H9 (cell line): ENCODE results near the gene STPG3. TPM values are rescaled to one million over a fixed set of nuclear protein-coding genes. Genes with fewer than 3 reads are reported as not detected.

ENCODE experiments used
- DNase-seq: peaks from one replicate; pipeline ENCODE4 v3.0.0-alpha.2; 2017
- H2AFZ ChIP-seq: one replicate; pipeline ENCODE4 v1.6.1; 2013; ENCODE audit warnings: mild to moderate bottlenecking, low read length, control low read depth, moderate library complexity
- H2AK5ac ChIP-seq: 2 replicates; pipeline ENCODE4 v1.6.1; 2013; ENCODE audit warnings: low read length, control low read depth, mixed read lengths; ENCODE audit not compliant: insufficient read length
- H2BK120ac ChIP-seq: one replicate; pipeline ENCODE4 v1.6.1; 2013; ENCODE audit warnings: low read depth, mild to moderate bottlenecking, low read length, control low read depth, inconsistent platforms; ENCODE audit not compliant: poor library complexity, severe bottlenecking
- H2BK12ac ChIP-seq: 2 replicates; pipeline ENCODE4 v1.6.1; 2013; ENCODE audit warnings: low read length, control low read depth, mixed read lengths, low read depth; ENCODE audit not compliant: insufficient read length
- H2BK15ac ChIP-seq: 2 replicates; pipeline ENCODE4 v1.6.1; 2013; ENCODE audit warnings: low read depth, low read length, control low read depth
- H2BK20ac ChIP-seq: one replicate; pipeline ENCODE4 v1.6.1; 2013; ENCODE audit warnings: low read depth, mild to moderate bottlenecking, low read length, control low read depth, inconsistent platforms; ENCODE audit not compliant: poor library complexity, severe bottlenecking
- H2BK5ac ChIP-seq: 2 replicates; pipeline ENCODE4 v1.6.1; 2013; ENCODE audit warnings: low read length, control low read depth, mixed read lengths; ENCODE audit not compliant: insufficient read length
- H3K14ac ChIP-seq: 2 replicates; pipeline ENCODE4 v1.6.1; 2013; ENCODE audit warnings: low read length, control low read depth; ENCODE audit not compliant: insufficient read depth
- H3K18ac ChIP-seq: 2 replicates; pipeline ENCODE4 v1.6.1; 2013; ENCODE audit warnings: low read depth, mild to moderate bottlenecking, mixed read lengths, low read length, control low read depth; ENCODE audit not compliant: insufficient read length
- H3K23ac ChIP-seq: 2 replicates; pipeline ENCODE4 v1.6.1; 2013; ENCODE audit warnings: low read length, control low read depth, mixed read lengths, low read depth; ENCODE audit not compliant: insufficient read length
- H3K23me2 ChIP-seq: 2 replicates; pipeline ENCODE4 v1.6.1; 2013; ENCODE audit warnings: low read depth, mild to moderate bottlenecking, mixed read lengths, low read length, control low read depth; ENCODE audit not compliant: insufficient read length, poor library complexity, severe bottlenecking
- H3K27ac ChIP-seq: 2 replicates; pipeline ENCODE4 v1.5.1; 2013; ENCODE audit warnings: low read length, control low read depth, mixed read lengths, low read depth; ENCODE audit not compliant: insufficient read length
- H3K27me3 ChIP-seq: 2 replicates; pipeline ENCODE4 v1.6.1; 2013; ENCODE audit warnings: low read length, control low read depth, inconsistent platforms; ENCODE audit not compliant: insufficient read depth
- H3K4ac ChIP-seq: 2 replicates; pipeline ENCODE4 v1.6.1; 2013; ENCODE audit warnings: low read depth, mild to moderate bottlenecking, control low read depth, inconsistent platforms, low read length, moderate library complexity
- H3K4me1 ChIP-seq: 2 replicates; pipeline ENCODE4 v1.6.1; 2013; ENCODE audit warnings: low read length, control low read depth, inconsistent platforms; ENCODE audit not compliant: insufficient read depth
- H3K4me2 ChIP-seq: 2 replicates; pipeline ENCODE4 v1.6.1; 2013; ENCODE audit warnings: low read length, control low read depth, mixed read lengths; ENCODE audit not compliant: insufficient read length, insufficient read depth
- H3K56ac ChIP-seq: 2 replicates; pipeline ENCODE4 v1.6.1; 2013; ENCODE audit warnings: low read depth, mild to moderate bottlenecking, mixed read lengths, low read length, control low read depth; ENCODE audit not compliant: insufficient read length
- H3K79me1 ChIP-seq: 2 replicates; pipeline ENCODE4 v1.6.1; 2013; ENCODE audit warnings: low read depth, mild to moderate bottlenecking, moderate library complexity, low read length, control low read depth, inconsistent platforms; ENCODE audit not compliant: insufficient read depth, poor library complexity, severe bottlenecking
- H3K79me2 ChIP-seq: 2 replicates; pipeline ENCODE4 v1.6.1; 2013; ENCODE audit warnings: low read length, control low read depth, inconsistent platforms; ENCODE audit not compliant: insufficient read depth
- H3K9ac ChIP-seq: 2 replicates; pipeline ENCODE4 v1.6.1; 2013; ENCODE audit warnings: low read length, control low read depth, mixed read lengths; ENCODE audit not compliant: insufficient read length; ENCODE audit errors: extremely low read depth
- H3K9me3 ChIP-seq: one replicate; pipeline ENCODE4 v1.6.1; 2013; ENCODE audit warnings: low read depth, low read length, inconsistent platforms; ENCODE audit not compliant: control insufficient read depth
- H3T11ph ChIP-seq: one replicate; pipeline ENCODE4 v1.6.1; 2013; ENCODE audit warnings: mild to moderate bottlenecking, low read length, control low read depth, inconsistent platforms
- H4K20me1 ChIP-seq: one replicate; pipeline ENCODE4 v1.6.1; 2013; ENCODE audit not compliant: control insufficient read depth, insufficient read length, insufficient read depth
- H4K5ac ChIP-seq: 2 replicates; pipeline ENCODE4 v1.6.1; 2013; ENCODE audit warnings: low read depth, mild to moderate bottlenecking, mixed read lengths, low read length, control low read depth; ENCODE audit not compliant: insufficient read length
- H4K8ac ChIP-seq: replicated peaks from 2 replicates; pipeline ENCODE4 v1.6.1; 2013; ENCODE audit warnings: low read length, control low read depth, mixed read lengths, low read depth; ENCODE audit not compliant: insufficient read length
- H4K91ac ChIP-seq: 2 replicates; pipeline ENCODE4 v1.6.1; 2013; ENCODE audit warnings: low read depth, mild to moderate bottlenecking, moderate library complexity, mixed read lengths, low read length, control low read depth; ENCODE audit not compliant: insufficient read length
- H3K27ac Mint-ChIP-seq, 3 experiments: 2 replicates in 2 of 3; 3 replicates in 1 of 3; pipeline ENCODE4 v1.8.0; 2020 to 2021; ENCODE audit warnings: mixed read lengths in 3 of 3, mild to moderate bottlenecking in 1 of 3, moderate library complexity in 1 of 3
- H3K27me3 Mint-ChIP-seq: 2 replicates; pipeline ENCODE4 v1.8.0; 2021; ENCODE audit warnings: low read depth, mild to moderate bottlenecking, moderate library complexity, mixed read lengths
- H3K36me3 Mint-ChIP-seq, 3 experiments: 2 replicates in 2 of 3; 3 replicates in 1 of 3; pipeline ENCODE4 v1.8.0; 2020 to 2021; ENCODE audit warnings: low read depth in 3 of 3, mixed read lengths in 3 of 3; ENCODE audit not compliant: insufficient read depth in 1 of 3
- H3K4me1 Mint-ChIP-seq, 2 experiments: 2 replicates each; pipeline ENCODE4 v1.8.0; 2020; ENCODE audit warnings: mixed read lengths in 2 of 2
- H3K4me3 Mint-ChIP-seq, 2 experiments: 2 replicates in 1 of 2; 3 replicates in 1 of 2; pipeline ENCODE4 v1.8.0; 2020 to 2021; ENCODE audit warnings: mild to moderate bottlenecking in 2 of 2, mixed read lengths in 2 of 2, moderate library complexity in 1 of 2
- H3K9me3 Mint-ChIP-seq, 2 experiments: 2 replicates in 1 of 2; 3 replicates in 1 of 2; pipeline ENCODE4 v1.8.0; 2020; ENCODE audit warnings: mild to moderate bottlenecking in 2 of 2, mixed read lengths in 2 of 2, moderate library complexity in 1 of 2
- WGBS: extraction: QIAGEN DNeasy Blood & Tissue Kit; methylation state at CpG from one replicate; pipeline ENCODE4 v1.1.7; 2013; ENCODE audit warnings: missing lambda C conversion rate, low lambda C conversion rate, mixed read lengths; ENCODE audit not compliant: insufficient read length; ENCODE audit errors: extremely low coverage; 5-methylcytosine and 5-hydroxymethylcytosine counted together
- total RNA-seq: library from RNA; stranded (reverse); gene quantifications from 2 replicates; pipeline ENCODE4 v1.2.1, GENCODE V29; 2021
- TF ChIP-seq, protein P1 (sequence below): fragments of 200-600 bp; sonication (generic); conservative IDR thresholded peaks from 3 replicates; pipeline ENCODE4 v1.8.0; 2021; ENCODE audit warnings: antibody characterized with exemption, mild to moderate bottlenecking

The STPG3 gene
- total RNA-seq, 1 experiment from 2014 or later = not detected

DNA sequence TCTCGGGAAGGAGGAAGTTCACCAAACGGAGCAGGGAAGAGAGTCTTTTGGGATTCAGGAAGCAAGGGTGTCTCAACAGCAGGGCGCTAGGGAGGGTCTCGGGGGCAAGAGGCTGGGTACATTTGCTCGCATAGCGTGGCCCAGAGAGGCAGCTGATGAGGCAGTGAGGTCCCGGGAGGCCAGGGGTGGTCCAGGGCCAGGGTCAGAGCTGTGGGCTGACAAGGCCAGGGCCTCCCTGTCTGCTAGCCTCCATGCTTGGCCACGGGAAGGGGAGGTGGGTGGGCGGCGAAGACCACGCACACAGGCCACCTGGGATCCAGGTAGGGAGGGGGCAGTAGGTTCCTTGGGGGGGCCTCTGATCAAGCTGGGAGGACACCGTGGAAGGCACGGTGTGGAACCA lies 39.6 kb upstream of the STPG3 start:
- no peaks in the 10 kb centered on the region for H3K23me2 ChIP-seq
- H3T11ph ChIP-seq = no peak overlapping the region
- H4K8ac ChIP-seq = no peak overlapping the region
- Mint-ChIP-seq H3K27ac (no peak overlapping the region), H3K4me1 (peaks cover 3 to 8% of the 10 kb centered on the region in 2 experiments), H3K9me3 (no peaks in the 10 kb centered on the region), H3K4me3 (no peak overlapping the region), H3K27me3 (no peaks in the 10 kb centered on the region), H3K36me3 (peaks cover 11 to 47% (median 42%) of the 10 kb centered on the region in 3 experiments; a peak in 6 of 7 replicates)
- H3K14ac ChIP-seq = no peak overlapping the region
- no peak overlapping the region for H2BK120ac ChIP-seq
- no peaks in the 10 kb centered on the region for H3K27me3 ChIP-seq
- no peak overlapping the region for H2AFZ ChIP-seq
- no peak overlapping the region for H3K18ac ChIP-seq
- DNase-seq = no peak
- no peak overlapping the region for H2BK20ac ChIP-seq
- H2AK5ac ChIP-seq = no peak overlapping the region
- H3K56ac ChIP-seq = no peak overlapping the region
- no peaks in the 10 kb centered on the region for H3K79me2 ChIP-seq
- no peak overlapping the region for H3K23ac ChIP-seq
- no peaks in the 10 kb centered on the region for H3K9me3 ChIP-seq
- no peak overlapping the region for H3K4ac ChIP-seq
- H3K27ac ChIP-seq = no peak overlapping the region
- H2BK12ac ChIP-seq = no peak overlapping the region
- no peak overlapping the region for H2BK5ac ChIP-seq
- H3K9ac ChIP-seq = no peak overlapping the region
- WGBS = no CpG with 5 or more reads among the region's 13 CpGs
- H4K20me1 ChIP-seq = no peaks in the 10 kb centered on the region
- H3K4me2 ChIP-seq = no peak overlapping the region
- H4K91ac ChIP-seq = no peak overlapping the region
- H2BK15ac ChIP-seq = no peak overlapping the region
- TF ChIP-seq, protein P1, sequence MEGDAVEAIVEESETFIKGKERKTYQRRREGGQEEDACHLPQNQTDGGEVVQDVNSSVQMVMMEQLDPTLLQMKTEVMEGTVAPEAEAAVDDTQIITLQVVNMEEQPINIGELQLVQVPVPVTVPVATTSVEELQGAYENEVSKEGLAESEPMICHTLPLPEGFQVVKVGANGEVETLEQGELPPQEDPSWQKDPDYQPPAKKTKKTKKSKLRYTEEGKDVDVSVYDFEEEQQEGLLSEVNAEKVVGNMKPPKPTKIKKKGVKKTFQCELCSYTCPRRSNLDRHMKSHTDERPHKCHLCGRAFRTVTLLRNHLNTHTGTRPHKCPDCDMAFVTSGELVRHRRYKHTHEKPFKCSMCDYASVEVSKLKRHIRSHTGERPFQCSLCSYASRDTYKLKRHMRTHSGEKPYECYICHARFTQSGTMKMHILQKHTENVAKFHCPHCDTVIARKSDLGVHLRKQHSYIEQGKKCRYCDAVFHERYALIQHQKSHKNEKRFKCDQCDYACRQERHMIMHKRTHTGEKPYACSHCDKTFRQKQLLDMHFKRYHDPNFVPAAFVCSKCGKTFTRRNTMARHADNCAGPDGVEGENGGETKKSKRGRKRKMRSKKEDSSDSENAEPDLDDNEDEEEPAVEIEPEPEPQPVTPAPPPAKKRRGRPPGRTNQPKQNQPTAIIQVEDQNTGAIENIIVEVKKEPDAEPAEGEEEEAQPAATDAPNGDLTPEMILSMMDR = no peak
- no peaks in the 10 kb centered on the region for H3K4me1 ChIP-seq
- peaks cover 7% of the 10 kb centered on the region for H3K79me1 ChIP-seq
- no peak overlapping the region for H4K5ac ChIP-seq
